Measurements from ENCODE around the gene STK33.

The STK33 gene

DNA sequence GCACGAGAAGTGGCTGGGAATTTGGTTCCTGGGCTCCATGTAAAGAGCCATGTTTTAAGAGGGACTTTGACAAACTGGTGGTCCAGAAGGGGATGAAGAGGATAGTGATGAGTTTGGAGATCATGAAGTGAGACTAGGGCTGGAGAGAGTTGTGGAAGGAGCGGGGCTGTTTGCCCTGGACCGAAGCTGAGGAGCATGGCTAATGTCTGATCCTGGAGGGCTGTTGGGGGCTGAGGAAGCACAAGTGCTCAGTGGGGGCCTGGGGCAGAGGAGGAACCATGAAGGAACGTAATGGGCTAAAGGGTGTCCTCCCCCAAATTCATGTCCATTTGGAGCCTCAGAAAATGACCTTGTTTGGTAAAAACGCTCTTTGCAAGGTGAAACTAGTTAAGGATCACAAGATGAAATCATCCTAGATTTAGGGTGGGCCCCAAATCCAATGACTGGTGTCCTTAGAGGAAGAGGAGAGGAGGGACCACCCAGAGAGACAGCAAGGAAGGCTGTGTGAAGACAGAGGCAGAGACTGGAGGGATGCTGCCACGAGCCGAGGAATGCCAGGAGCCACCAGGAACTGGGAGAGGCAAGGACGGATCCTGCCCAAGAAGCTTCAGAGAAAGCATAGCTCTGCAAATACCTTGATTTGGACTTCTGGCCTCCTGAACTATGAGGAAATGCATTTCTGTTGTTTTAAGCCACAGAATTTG, 223.1 kb downstream of the STK33 start:
- no peak for DNase-seq

DNA sequence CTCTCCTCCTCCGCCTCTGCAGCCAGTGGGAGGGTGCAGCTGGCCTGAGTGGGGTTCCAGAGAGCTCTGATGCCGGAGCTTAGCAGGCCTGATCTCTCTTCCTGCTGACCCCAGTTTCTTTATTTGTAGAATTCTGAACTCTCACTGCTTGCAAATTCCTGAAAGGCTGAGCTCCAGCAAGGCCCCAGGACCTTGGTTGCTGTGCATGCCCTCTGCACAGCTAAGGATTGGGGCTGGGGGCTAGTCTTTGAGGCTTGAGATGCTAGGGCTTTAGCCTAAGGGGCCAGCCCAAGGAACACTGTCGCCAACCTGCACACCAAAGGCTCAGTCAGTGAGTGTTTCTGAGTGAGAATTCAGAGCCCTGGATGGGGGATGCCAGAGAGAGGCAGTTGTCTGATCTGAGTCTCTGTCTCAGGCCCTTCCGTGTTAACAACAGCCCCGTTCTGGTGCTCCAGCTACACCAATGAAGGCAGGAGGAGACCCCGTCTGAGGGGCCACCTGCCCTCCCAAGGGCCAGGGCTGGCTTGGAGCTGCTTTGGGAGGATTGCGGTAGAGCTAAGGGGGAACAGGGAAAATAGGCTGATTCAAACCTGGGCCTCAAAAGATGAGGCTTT, 224.3 kb downstream of the STK33 start:
- DNase-seq = no peak

DNA sequence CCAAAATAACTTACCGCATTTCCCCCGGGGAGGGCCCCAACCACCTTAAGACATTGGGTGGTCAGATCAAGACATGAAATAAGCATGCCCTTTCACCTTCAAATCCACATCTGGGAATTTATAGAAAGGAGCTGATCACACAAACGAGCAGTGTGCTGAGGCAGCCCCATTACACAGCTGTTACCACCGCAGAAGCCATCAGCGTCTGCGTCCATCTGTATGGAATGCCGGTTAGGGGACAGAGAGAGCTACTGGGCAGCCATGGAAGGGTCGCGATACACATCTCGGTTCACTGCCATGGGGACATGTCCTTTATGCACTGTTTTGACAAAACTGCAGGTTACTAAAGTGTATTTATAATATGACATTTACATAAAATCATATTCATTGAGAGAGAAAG, 225.3 kb downstream of the STK33 start:
- no peak for DNase-seq

DNA sequence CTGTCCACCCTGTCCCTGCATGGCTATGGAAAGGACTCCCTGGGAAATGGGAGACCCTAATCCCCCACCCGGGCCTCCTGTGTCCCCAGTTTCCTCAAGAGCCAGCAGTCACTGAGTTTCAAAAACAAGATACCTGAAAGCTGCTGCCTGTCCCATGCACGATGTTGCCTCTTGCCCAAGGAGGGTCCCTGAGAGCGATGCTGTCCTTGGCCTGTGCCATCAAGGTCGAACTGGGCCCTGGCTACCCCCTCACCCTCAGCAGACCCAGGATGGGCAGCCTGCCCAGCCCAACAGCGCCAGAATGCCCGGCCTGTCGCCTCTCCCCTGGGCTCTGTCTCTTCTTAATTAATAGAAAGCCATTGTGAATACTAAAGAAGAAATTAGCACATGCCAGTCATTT, 225.8 kb downstream of the STK33 start:
- no peak for DNase-seq

DNA sequence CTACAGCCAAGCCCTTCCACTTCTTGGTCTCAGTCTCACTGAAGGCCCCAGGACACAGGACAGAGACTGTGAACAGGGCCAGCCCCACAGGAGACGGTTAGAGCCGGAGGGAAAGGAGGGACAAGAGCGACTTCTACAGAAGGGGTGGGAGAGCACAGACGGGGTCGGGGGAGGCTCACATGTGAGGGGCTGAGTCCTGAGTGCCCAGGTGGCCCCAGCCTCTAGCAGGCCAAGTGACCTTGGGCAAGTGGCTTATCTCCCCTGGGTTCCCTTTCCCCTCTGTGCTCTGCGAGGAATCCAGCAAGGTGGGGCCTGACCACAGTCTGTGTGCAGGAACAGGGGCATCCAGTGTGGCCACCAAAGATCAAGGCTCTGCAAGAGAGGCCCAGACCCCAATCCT, 227.7 kb downstream of the STK33 start:
- DNase-seq = no peak

DNA sequence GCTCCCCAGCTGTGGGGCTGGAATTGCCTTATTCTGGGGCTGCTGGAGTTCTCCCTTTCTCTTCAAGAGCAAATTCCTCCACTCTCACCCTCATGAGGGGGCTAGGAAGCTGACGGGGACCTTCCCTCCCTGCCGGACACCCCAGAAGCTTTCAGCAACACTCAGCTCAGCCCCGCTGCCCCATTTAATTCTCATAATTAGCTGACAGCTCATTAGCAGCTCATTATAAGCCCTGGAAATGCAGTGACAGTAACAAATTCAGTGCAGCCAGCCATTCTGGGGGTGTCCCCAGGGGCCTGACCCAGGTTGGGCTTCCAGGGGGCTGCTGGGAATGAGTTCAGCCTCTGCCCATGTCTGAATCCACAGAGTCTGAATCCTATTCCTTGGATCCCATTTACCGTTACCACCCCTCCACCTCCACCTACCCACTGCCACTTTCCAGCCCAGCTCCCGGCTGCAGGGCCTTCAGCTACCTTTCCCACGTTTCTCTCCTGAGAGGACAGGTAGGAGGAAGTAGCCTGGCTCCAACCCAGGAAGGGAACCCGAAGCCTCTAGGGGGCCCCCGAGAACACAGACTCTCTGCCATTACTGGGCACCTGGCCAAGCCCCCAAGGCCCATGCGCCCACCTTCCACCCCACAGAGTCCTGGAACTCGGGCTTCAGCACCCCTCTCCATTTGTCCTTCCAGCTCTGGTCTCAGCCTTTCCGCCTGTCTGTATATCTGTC, 228.6 kb downstream of the STK33 start:
- DNase-seq = peak; percentile 12

DNA sequence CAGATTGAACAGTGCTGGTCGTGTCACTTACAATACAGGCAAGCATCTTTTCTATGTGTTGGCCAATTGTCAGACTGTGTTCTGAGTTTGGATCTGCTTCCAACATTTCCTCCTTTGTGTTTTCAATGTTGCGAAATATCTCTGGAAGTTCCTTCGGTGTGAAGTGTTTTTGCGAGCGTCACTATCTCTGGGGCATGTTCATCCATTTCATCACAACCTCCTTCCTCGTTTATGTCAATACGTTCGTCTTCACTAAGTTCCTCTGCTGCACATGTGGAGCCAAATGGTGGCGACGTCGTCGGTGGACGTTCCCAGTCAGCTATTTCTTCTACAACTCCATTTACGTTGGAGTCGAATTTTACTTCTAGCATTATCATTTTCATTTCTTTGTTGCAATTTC, 230.1 kb downstream of the STK33 start:
- DNase-seq = no peak

DNA sequence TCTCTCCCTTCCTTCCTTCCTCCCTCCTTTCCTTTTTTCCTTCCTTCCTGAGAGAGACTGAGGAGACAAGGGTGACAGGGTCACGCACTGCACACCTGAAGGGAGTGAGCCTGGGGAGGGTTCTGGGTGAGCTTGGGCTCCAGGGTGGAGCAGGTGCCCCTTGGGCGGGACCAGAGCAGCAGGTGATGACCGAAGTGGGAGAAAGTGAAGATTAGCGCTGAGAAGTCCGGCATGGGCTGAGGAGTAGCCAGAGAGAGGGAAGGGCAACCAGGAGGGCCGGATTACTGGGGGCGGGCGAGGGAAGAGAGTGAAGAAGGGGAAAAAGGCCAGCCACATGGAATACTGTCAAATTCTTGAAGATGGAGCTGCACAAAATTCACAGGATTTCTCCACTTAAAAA, 231.1 kb downstream of the STK33 start:
- DNase-seq = no peak

DNA sequence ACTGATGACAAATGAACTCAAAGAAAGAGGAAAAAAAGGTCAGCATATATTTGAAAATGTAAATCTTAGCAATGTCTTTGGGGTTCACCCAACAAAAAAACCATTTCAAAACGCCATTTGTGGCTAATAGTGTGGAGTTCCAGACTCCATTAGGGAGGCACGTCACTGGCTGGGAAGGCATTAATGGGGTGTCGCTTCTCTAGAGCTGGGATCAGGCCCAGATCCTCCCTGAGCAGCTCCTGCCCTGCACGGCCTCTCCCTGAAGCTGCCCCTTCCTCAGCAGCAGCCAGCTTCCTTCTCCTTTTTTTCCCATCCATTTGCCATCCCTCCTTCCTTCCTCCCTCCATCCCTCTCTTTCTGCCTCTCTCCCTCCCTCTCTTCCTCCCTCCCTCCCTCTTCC, 231.5 kb downstream of the STK33 start:
- no peak for DNase-seq

DNA sequence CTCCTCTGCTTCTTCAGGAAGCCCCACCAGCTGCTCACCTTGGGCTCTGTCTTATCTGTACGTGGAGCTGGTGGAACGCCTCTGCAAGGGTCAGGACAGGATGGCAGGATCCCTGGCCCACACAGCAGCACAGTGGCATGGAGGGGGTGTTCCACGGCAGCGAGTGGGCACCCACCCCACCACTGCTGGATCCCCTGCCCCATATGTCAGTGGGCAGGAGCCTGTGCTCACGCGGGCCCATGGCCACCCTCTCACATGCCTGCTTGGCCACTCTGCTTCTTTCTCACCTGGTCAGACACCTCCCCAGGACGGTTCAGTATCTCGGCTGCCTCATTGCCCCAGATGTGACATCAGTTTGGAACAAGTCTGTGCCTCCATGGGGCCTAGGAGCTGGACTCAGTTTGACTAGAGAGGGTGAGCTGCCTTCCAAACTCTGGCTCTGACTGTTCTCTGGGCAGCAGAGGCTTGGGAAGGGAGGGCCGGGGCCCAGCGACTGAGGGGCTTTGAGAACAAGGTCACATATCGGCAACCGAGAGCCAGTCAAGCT, 232.3 kb downstream of the STK33 start:
- DNase-seq = no peak

DNA sequence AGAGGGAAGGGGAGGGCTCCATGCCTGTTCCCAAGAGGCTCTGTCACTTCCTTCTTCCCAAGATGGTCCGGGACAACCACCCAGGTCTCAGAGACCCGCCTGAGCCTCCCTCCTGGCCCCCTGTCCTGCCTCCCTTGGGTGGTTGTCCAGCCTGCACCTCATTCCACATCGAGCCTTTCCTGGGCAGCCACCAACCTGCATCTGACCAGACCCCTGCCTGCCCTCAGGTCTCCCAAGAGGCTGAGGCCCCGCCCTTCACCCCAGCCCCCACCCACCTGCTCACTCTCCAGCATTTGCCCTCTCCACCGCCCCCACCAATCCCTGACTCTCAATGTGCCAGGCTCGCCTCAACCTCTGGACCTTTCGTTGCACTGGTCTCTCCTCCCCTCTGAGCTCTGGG, 232.8 kb downstream of the STK33 start:
- no peak for DNase-seq

DNA sequence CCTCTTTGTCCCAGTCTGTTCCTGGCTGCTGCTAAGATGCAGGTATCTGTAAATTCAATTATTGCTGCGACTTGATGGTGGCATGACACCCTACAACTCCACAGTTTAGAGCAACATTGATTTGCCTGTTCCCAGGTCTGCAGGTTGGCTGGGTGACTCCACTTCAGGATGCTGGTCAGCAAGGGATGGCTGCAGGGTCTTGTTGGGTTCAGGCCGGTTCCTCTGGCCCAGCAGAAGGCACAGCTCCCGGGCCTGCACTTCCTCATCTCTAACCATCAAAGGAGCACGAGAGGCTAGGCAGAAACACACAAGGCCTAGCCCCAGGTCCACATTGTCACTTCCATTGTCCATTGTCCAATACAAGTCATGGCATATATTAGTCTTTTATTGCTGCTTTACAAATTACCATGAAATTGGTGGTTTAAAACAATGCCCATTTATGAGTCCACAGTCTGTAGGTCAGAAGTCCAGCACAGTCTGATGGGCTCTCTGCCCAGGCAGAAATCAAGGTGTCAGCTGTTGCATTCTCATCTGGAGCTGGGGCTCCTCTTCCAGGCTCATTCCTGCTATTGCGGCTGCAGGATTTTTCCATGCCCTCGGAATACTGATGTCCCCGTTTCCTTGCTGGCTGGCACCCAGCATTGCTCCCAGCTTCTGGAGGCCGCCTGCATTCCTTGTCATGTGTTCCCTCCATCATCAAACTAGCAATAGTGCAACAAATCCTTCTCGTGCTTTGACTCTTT, 233.8 kb downstream of the STK33 start:
- no peak for DNase-seq

DNA sequence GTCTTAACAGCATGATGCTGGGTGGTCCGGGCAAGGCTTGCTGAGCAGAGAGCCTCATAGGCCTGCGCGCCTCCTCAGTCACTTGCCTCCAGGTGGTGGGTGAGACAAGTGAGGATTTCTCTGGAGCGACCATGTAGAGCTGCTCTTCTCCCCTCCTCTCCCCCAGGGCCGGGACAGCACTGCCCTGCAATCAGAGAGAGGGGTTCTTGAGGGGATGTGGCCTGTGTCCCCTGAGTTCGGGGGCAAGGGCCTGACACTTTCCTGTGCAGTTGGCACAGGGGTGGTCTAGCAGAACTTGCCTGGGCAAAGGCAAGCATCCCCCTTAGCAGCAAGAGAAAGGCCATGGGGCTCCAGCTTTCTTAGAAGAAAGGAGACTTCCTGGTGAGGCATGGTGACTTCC, 234.5 kb downstream of the STK33 start:
- DNase-seq = no peak

DNA sequence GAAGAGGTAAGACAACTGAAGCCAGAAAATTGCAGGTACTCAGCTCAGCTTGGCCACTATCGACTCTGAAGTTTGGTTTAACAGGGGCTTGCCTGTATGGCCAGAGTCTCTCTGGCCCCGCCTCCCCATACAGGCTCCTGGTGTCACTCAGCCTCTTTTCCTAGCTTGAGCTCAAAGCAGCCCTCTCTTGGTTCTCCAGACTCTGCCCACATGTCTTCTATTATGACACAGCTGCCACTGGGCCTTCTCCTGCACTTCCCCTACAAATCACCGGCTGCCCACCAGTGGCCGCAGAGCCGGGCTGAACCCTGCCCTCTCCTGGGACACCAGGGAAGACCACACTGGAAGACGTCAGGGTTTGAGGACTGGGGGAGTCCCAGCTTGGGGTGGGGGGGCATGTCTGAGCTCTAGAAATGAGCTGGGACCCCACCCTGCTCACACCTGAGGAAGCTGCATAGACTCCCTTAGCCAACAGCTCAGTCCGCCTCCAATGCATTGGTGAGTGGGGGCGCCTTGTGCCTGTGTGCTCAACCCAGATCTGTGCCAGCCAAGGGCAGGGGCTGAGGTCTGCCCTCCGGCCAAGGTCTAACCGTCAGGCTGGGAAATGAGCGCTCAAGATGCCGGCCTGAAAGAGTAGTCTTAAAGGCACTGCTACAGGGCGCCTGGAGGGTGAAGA, 236.0 kb downstream of the STK33 start:
- DNase-seq = no peak

DNA sequence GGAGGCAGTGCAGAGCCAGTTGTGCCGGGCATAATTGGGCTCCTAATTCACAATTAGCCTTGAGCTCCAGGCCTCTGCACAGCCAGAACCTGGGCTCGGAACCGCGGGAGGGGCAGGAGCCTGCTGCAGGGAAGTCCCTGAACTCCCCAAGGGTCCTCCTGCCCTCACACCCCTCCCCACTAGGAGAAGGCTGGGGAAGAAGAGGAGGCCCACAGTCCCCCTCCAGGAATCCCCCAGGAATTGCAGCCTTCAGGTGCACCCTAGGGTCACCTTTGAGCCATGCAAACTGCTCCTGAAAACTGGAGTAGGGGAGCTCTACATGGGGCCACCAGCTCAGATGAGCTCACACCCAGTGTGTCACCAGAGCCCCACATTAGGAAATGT, 236.5 kb downstream of the STK33 start:
- DNase-seq = no peak

DNA sequence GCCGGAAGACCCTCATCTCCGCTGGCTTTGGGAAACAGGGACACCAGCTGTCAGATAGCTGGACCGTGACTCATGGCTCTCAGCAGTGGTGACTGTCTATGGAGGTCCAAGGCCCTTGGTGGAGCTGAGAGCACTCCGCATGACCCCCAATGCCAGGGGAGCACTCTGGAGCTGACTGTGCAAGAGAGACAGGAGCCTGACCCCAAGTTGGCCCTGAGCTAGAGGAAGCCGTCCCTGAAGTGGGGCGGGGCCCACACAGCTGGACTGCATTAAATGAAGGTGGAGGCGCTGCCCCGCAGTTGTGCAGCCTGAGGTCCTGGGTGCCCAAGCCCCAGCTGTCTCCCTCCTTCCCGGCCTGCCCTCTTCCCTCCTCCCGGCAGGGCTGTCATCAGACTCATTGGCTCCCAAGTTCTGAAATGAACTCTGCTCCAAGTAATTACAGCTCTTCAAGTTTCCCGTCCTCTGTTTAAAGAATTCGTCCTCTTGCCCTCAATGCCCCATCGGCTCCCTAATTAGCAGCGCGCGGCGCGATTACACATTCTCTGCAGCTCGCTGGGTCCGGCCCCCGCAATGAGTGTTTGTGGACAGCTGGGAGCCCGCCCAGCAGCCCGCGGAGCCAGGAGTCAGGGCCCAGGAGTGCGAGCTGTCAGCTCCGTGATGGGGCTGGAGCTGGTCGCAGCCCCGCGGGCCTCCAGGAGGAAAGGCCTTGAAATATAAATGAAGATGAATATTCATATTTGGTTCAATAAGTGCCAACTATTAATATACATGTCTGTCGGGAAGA, 237.1 kb downstream of the STK33 start:
- DNase-seq = no peak

DNA sequence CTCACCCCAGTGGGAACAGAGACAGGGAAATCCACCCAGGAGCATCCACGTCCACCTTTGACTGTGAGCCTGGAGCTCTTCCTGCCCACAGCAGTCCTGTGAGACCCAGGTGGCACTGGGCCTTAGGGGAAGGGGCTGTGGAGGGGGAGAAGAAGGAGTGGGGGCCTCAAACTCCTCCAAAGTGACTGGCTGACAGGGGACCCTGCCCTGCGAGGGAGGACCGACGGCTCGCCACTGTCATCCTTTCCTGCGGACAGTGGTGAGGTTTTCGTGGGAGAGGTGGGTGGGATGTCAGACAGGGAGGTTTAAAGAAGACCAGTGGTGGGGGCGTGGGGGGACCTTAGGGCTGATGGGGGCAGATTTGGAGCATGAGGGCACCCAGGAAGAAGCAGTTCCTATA, 237.8 kb downstream of the STK33 start:
- DNase-seq = no peak

DNA sequence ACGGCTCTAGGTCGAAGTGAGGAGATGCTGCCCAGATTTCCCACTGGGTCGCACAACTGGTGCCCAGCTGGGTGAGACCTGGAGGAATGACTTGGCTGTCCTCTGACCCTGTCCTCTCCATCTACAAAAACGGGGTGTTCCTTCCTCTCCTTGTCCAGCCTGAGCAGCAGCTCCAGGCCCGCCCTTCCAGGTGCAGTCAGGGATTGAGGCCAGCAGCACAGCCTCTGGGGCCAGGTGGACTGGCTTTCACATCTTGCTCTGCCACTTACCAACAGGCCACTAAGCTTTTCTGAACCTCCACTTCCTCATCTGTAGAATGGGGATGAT, 238.6 kb downstream of the STK33 start:
- no peak for DNase-seq

DNA sequence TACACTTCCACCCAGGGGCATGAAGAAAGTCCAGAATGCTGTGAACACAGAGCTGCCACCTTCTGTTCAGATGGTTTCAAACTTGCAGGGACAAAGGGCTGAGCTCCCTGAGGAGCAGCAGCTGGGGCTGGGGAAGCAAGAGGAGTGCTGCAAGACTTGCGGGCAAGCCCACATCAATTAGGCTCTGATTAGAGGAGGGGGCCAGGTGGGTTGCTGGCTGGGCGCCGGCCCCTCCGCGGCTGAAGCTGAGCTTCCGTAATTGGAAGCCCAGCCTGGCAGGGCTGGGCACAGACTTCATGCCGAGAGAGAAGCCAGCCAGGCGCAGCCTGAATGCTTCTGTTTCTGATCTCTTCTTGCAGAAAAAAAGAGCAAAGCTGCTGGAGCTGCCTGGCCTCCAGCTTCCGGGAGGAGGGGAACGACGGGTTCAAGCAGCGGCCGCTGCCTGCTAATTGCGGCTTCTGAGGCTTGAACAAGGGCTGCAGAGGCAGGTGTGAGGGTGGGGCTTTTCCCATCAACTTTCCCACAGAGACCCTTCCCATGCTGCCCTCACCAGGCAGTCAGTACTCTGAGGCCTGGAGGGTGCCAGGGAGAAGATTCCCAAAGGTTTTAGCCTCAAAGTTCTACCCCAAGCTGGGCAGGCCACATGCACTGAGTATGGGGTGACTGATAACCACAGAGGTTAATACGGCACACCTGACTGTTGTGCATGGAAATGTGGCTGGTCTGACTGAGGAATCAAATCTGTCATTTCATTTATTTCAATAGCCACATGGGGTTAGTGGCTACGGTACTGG, 239.2 kb downstream of the STK33 start:
- DNase-seq = no peak

DNA sequence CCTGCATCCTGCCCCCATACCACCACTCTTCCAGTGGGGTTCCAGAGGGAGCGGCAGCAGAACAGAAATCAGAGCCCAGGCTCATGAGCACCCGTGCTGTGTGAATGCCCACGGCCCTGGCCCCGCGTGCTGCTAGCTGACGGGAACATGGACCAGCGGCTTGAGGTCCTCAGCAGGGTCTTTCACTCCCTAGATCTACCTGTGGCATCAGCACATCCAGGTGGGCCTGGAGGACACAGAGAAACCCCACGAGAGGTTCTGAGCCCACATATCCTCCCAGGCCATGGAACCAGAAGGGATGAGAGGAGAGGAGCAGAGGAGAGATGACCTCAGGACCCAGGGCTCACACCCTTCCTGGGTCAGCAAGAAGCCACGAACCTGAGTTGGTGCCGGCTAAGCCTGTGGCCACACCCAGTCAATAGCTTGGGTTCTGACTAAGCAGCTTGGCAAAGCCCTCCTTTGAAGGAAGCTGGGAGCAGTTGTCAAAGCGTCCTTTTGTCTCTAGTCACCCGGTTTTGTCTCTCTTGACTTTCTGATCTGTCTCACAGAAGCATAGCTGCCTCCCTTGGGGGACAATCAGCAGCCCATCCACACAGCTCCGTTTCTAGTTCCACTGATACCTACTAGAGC, 241.0 kb downstream of the STK33 start:
- no peak for DNase-seq
